DOHH2 (cell line): ENCODE measurements around the gene IL13RA2.

Experiments used
- H3F3A ChIP-seq: fragments of 200-600 bp; sonication (generic), shearing (Covaris generic); 2 replicates; pipeline ENCODE4 v1.6.0; 2016; ENCODE audit warnings: antibody characterized with exemption, mild to moderate bottlenecking; ENCODE audit not compliant: control insufficient read depth, insufficient read depth
- H3K27ac ChIP-seq: fragments of 200-600 bp; sonication (generic); 2 replicates; pipeline ENCODE4 v1.5.1; 2014; ENCODE audit warnings: low read depth, mild to moderate bottlenecking, low read length, moderate library complexity
- H3K27me3 ChIP-seq: fragments of 200-600 bp; sonication (generic); 2 replicates; pipeline ENCODE4 v1.6.1; 2014; ENCODE audit warnings: mild to moderate bottlenecking, low read length, mixed read lengths; ENCODE audit not compliant: control insufficient read depth
- H3K36me3 ChIP-seq: fragments of 200-600 bp; sonication (generic); 2 replicates; pipeline ENCODE4 v1.6.1; 2014; ENCODE audit warnings: mild to moderate bottlenecking, low read length, moderate library complexity, mixed read lengths; ENCODE audit not compliant: control insufficient read depth
- H3K4me1 ChIP-seq: fragments of 200-600 bp; sonication (generic); 2 replicates; pipeline ENCODE4 v1.6.1; 2014; ENCODE audit warnings: mild to moderate bottlenecking, low read length, mixed read lengths; ENCODE audit not compliant: control insufficient read depth
- H3K4me2 ChIP-seq: fragments of 200-600 bp; sonication (generic); 2 replicates; pipeline ENCODE4 v1.6.0; 2014; ENCODE audit warnings: mild to moderate bottlenecking, low read length, moderate library complexity
- H3K4me3 ChIP-seq: fragments of 200-600 bp; sonication (generic); 2 replicates; pipeline ENCODE4 v1.5.1; 2014; ENCODE audit warnings: mild to moderate bottlenecking, low read length, mixed read lengths
- H3K79me2 ChIP-seq: fragments of 200-600 bp; sonication (generic); 2 replicates; pipeline ENCODE4 v1.6.1; 2014; ENCODE audit warnings: mild to moderate bottlenecking, low read length, mixed read lengths; ENCODE audit not compliant: control insufficient read depth
- H3K9me2 ChIP-seq: fragments of 200-600 bp; sonication (generic); replicated peaks from 2 replicates; pipeline ENCODE4 v1.6.1; 2014; ENCODE audit warnings: mild to moderate bottlenecking, low read length, mixed read lengths; ENCODE audit not compliant: control insufficient read depth
- H3K9me3 ChIP-seq: fragments of 200-600 bp; sonication (generic); 2 replicates; pipeline ENCODE4 v1.6.1; 2014; ENCODE audit warnings: antibody characterized with exemption, low read length, mixed read lengths; ENCODE audit not compliant: control insufficient read depth, insufficient read depth
- H4K20me1 ChIP-seq: fragments of 200-600 bp; sonication (generic); 2 replicates; pipeline ENCODE4 v1.6.0; 2014; ENCODE audit warnings: low read depth, mild to moderate bottlenecking, antibody characterized with exemption, low read length, moderate library complexity; ENCODE audit not compliant: control insufficient read depth, insufficient read depth
- EZH2phosphoT487 ChIP-seq: fragments of 200-600 bp; sonication (generic); IDR thresholded peaks from 2 replicates; pipeline ENCODE4 v1.6.1; 2017; ENCODE audit warnings: borderline replicate concordance, mild to moderate bottlenecking, antibody characterized with exemption, low read length, moderate library complexity, mixed read lengths
- TF ChIP-seq, protein P1 (sequence below): fragments of 200-600 bp; sonication (generic); IDR thresholded peaks from one replicate; pipeline ENCODE4 v1.5.1; 2014; ENCODE audit warnings: antibody characterized with exemption, mild to moderate bottlenecking, low read depth, low read length; ENCODE audit not compliant: poor library complexity, severe bottlenecking

Gene IL13RA2

GRCh38 chrX:115023811-115024210 is 6.4 kb upstream of the IL13RA2 start:
- Histone ChIP-seq H4K20me1 (no peaks in the 10 kb centered on the region), H3K27me3 (no peaks in the 10 kb centered on the region), H3K9me2 (no peaks in the 10 kb centered on the region), H3K9me3 (no peaks in the 10 kb centered on the region), H3K27ac (no peak overlapping the region), H3K36me3 (no peaks in the 10 kb centered on the region), H3F3A (no peaks in the 10 kb centered on the region), H3K4me2 (no peak overlapping the region), H3K79me2 (no peaks in the 10 kb centered on the region), H3K4me3 (no peak overlapping the region), H3K4me1 (no peaks in the 10 kb centered on the region)
- no peak for TF ChIP-seq EZH2phosphoT487
- TF ChIP-seq, protein P1, sequence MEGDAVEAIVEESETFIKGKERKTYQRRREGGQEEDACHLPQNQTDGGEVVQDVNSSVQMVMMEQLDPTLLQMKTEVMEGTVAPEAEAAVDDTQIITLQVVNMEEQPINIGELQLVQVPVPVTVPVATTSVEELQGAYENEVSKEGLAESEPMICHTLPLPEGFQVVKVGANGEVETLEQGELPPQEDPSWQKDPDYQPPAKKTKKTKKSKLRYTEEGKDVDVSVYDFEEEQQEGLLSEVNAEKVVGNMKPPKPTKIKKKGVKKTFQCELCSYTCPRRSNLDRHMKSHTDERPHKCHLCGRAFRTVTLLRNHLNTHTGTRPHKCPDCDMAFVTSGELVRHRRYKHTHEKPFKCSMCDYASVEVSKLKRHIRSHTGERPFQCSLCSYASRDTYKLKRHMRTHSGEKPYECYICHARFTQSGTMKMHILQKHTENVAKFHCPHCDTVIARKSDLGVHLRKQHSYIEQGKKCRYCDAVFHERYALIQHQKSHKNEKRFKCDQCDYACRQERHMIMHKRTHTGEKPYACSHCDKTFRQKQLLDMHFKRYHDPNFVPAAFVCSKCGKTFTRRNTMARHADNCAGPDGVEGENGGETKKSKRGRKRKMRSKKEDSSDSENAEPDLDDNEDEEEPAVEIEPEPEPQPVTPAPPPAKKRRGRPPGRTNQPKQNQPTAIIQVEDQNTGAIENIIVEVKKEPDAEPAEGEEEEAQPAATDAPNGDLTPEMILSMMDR = no peak

GRCh38 chrX:115023139-115023538 is 5.7 kb upstream of the IL13RA2 start:
- H3K4me2 ChIP-seq = no peak overlapping the region
- H3K9me2 ChIP-seq = no peaks in the 10 kb centered on the region
- no peak overlapping the region for H3K4me3 ChIP-seq
- no peaks in the 10 kb centered on the region for H3K4me1 ChIP-seq
- TF ChIP-seq EZH2phosphoT487 = no peak
- TF ChIP-seq, protein P1 = no peak
- no peak overlapping the region for H3K27ac ChIP-seq
- no peaks in the 10 kb centered on the region for H3F3A ChIP-seq
- H3K79me2 ChIP-seq = no peaks in the 10 kb centered on the region
- H4K20me1 ChIP-seq = no peaks in the 10 kb centered on the region
- H3K36me3 ChIP-seq = no peaks in the 10 kb centered on the region
- H3K27me3 ChIP-seq = no peaks in the 10 kb centered on the region
- no peaks in the 10 kb centered on the region for H3K9me3 ChIP-seq

GRCh38 chrX:115021121-115021520 is 3.7 kb upstream of the IL13RA2 start:
- H3K4me2 ChIP-seq = no peak overlapping the region
- no peaks in the 10 kb centered on the region for H3K27me3 ChIP-seq
- no peak overlapping the region for H3K27ac ChIP-seq
- no peaks in the 10 kb centered on the region for H3K36me3 ChIP-seq
- TF ChIP-seq EZH2phosphoT487 = no peak
- TF ChIP-seq, protein P1 = no peak
- H3K4me3 ChIP-seq = no peak overlapping the region
- H3K4me1 ChIP-seq = no peaks in the 10 kb centered on the region
- no peaks in the 10 kb centered on the region for H3K79me2 ChIP-seq
- no peaks in the 10 kb centered on the region for H3K9me3 ChIP-seq
- H3F3A ChIP-seq = no peaks in the 10 kb centered on the region
- no peaks in the 10 kb centered on the region for H3K9me2 ChIP-seq
- no peaks in the 10 kb centered on the region for H4K20me1 ChIP-seq

DNA sequence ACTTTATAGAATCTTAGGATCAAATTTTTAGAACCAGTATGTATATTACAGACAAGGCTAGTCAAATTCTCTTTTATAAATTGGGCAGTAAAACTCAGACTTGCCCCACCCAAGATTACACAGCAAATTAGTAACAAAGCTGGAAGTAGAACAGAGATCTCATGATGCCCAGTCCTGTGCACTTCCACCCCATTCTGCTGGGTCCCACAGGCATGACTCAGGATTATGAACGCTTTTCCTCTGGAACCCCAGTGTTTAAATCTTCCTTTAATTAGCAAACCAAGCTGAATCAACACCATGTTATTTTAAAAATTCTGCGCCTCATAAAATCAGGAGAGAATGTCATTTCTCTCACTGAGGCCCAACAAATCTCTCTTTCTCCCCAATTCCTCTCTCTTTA is 1.5 kb upstream of the IL13RA2 start:
- TF ChIP-seq EZH2phosphoT487 = no peak
- no peaks in the 10 kb centered on the region for H3K36me3 ChIP-seq
- no peak overlapping the region for H3K4me3 ChIP-seq
- H3F3A ChIP-seq = no peaks in the 10 kb centered on the region
- no peaks in the 10 kb centered on the region for H3K9me3 ChIP-seq
- H3K27me3 ChIP-seq = no peaks in the 10 kb centered on the region
- H3K9me2 ChIP-seq = no peaks in the 10 kb centered on the region
- H3K4me2 ChIP-seq = no peak overlapping the region
- H4K20me1 ChIP-seq = no peaks in the 10 kb centered on the region
- no peak overlapping the region for H3K27ac ChIP-seq
- H3K4me1 ChIP-seq = no peaks in the 10 kb centered on the region
- no peaks in the 10 kb centered on the region for H3K79me2 ChIP-seq
